ENCODE results near the gene ASB13. TPM values are rescaled to one million over a fixed set of nuclear protein-coding genes. Genes with fewer than 3 reads are reported as not detected.

The ASB13 gene
- total RNA-seq, 1 donor: 9.1 TPM

- no peak for DNase-seq (ENCODE audit: low read depth)
- H3K4me3 ChIP-seq (ENCODE audit: low read depth, low read length): no peak overlapping the region
- TF ChIP-seq CTCF (IDR thresholded peaks at IDR 0.05; ENCODE audit: insufficient read depth, low read depth, low read length): no peak
Observed at GRCh38 chr10:5604236-5604925, 62.0 kb downstream of the ASB13 start.

GRCh38 chr10:5603848-5604170, 62.6 kb downstream of the ASB13 start:
- no peak overlapping the region for H3K4me3 ChIP-seq (ENCODE audit: low read depth, low read length)
- no peak for TF ChIP-seq CTCF (IDR thresholded peaks at IDR 0.05; ENCODE audit: insufficient read depth, low read depth, low read length)
- no peak for DNase-seq (ENCODE audit: low read depth)

GRCh38 chr10:5603091-5603847, 63.1 kb downstream of the ASB13 start:
- TF ChIP-seq CTCF (IDR thresholded peaks at IDR 0.05; ENCODE audit: insufficient read depth, low read depth, low read length): no peak
- no peak overlapping the region for H3K4me3 ChIP-seq (ENCODE audit: low read depth, low read length)
- no peak for DNase-seq (ENCODE audit: low read depth)

- no peak overlapping the region for H3K4me3 ChIP-seq (ENCODE audit: low read depth, low read length)
- no peak for TF ChIP-seq CTCF (IDR thresholded peaks at IDR 0.05; ENCODE audit: insufficient read depth, low read depth, low read length)
- DNase-seq (ENCODE audit: low read depth): no peak
Observed at GRCh38 chr10:5601826-5602495, 64.4 kb downstream of the ASB13 start.

- TF ChIP-seq CTCF (IDR thresholded peaks at IDR 0.05; ENCODE audit: insufficient read depth, low read depth, low read length): no peak
Observed at GRCh38 chr10:5600908-5601307, 65.5 kb downstream of the ASB13 start.

GRCh38 chr10:5599613-5600520, 66.5 kb downstream of the ASB13 start:
- no peak for DNase-seq (ENCODE audit: low read depth)
- no peak overlapping the region for H3K4me3 ChIP-seq (ENCODE audit: low read depth, low read length)
- TF ChIP-seq CTCF (IDR thresholded peaks at IDR 0.05; ENCODE audit: insufficient read depth, low read depth, low read length): no peak

More at GRCh38 chr10:5600908-5601307, 65.5 kb downstream of the ASB13 start:
- DNase-seq (ENCODE audit: low read depth): peak; percentile 59
- no peak overlapping the region for H3K4me3 ChIP-seq (ENCODE audit: low read depth, low read length)

All from fibroblast of villous mesenchyme (primary cell).